Activated naive CD8-positive, alpha-beta T cell treated with anti-CD3 and anti-CD28 coated beads, Interleukin-2, amount 50 U/mL, for 24 hours (primary cell): ENCODE data around the gene GNG13.

Experiments used
- ATAC-seq: fragments of 150-1000 bp; cut with Tn5 transposase; one replicate; pipeline ENCODE4 v1.10.0; 2021
- DNase-seq: peaks from one replicate; pipeline ENCODE4 v3.0.0; 2021
- H3K27ac Mint-ChIP-seq: one replicate; pipeline ENCODE4 v1.8.0; 2021; ENCODE audit warnings: mild to moderate bottlenecking, mixed read lengths
- H3K27me3 Mint-ChIP-seq: one replicate; pipeline ENCODE4 v1.8.0; 2021; ENCODE audit warnings: mixed read lengths
- H3K36me3 Mint-ChIP-seq: one replicate; pipeline ENCODE4 v1.8.0; 2021; ENCODE audit warnings: low read depth, mixed read lengths
- H3K4me1 Mint-ChIP-seq: one replicate; pipeline ENCODE4 v1.8.0; 2021; ENCODE audit warnings: mixed read lengths
- H3K4me3 Mint-ChIP-seq: one replicate; pipeline ENCODE4 v1.8.0; 2021; ENCODE audit warnings: mild to moderate bottlenecking, moderate library complexity, mixed read lengths
- H3K9me3 Mint-ChIP-seq: one replicate; pipeline ENCODE4 v1.8.0; 2021; ENCODE audit warnings: mixed read lengths

GNG13 gene

GRCh38 chr16:807347-808084, 7.0 kb upstream of the GNG13 start:
- Mint-ChIP-seq H3K9me3 (no peaks in the 10 kb centered on the region), H3K4me1 (peaks cover 12% of the 10 kb centered on the region), H3K4me3 (peak overlapping the region; percentile 95), H3K36me3 (no peaks in the 10 kb centered on the region), H3K27ac (peak overlapping the region; percentile 94), H3K27me3 (peaks cover 5% of the 10 kb centered on the region)
- DNase-seq: peak; percentile 89
- ATAC-seq: peak; percentile 87

- H3K27ac Mint-ChIP-seq: no peak overlapping the region
- H3K4me3 Mint-ChIP-seq: no peak overlapping the region
- no peaks in the 10 kb centered on the region for H3K9me3 Mint-ChIP-seq
- no peak for ATAC-seq
- no peaks in the 10 kb centered on the region for H3K36me3 Mint-ChIP-seq
- peaks cover 12% of the 10 kb centered on the region for H3K4me1 Mint-ChIP-seq
- no peak for DNase-seq
- no peaks in the 10 kb centered on the region for H3K27me3 Mint-ChIP-seq
These were observed 4.9 kb upstream of the GNG13 start for GRCh38 chr16:805474-805873.

- peaks cover 12% of the 10 kb centered on the region for H3K4me1 Mint-ChIP-seq
- H3K27me3 Mint-ChIP-seq: no peaks in the 10 kb centered on the region
- no peaks in the 10 kb centered on the region for H3K9me3 Mint-ChIP-seq
- ATAC-seq: no peak
- H3K4me3 Mint-ChIP-seq: no peak overlapping the region
- no peak overlapping the region for H3K27ac Mint-ChIP-seq
- no peak for DNase-seq
- no peaks in the 10 kb centered on the region for H3K36me3 Mint-ChIP-seq
These were observed 3.9 kb upstream of the GNG13 start for GRCh38 chr16:804193-805048.

GRCh38 chr16:803754-804080, 3.2 kb upstream of the GNG13 start:
- Mint-ChIP-seq H3K4me1 (peaks cover 12% of the 10 kb centered on the region), H3K4me3 (no peak overlapping the region), H3K36me3 (no peaks in the 10 kb centered on the region), H3K27me3 (peaks cover 2% of the 10 kb centered on the region), H3K9me3 (no peaks in the 10 kb centered on the region), H3K27ac (no peak overlapping the region)
- ATAC-seq (no peak), DNase-seq (no peak)

- Mint-ChIP-seq H3K27ac (no peak overlapping the region), H3K9me3 (no peaks in the 10 kb centered on the region), H3K27me3 (peaks cover 2% of the 10 kb centered on the region), H3K4me3 (no peak overlapping the region), H3K36me3 (peaks cover 3% of the 10 kb centered on the region), H3K4me1 (peaks cover 7% of the 10 kb centered on the region)
- DNase-seq: no peak
- no peak for ATAC-seq
These were observed 2.6 kb upstream of the GNG13 start for GRCh38 chr16:802914-803753.

GRCh38 chr16:802461-802860, 1.9 kb upstream of the GNG13 start:
- H3K27me3 Mint-ChIP-seq: peaks cover 2% of the 10 kb centered on the region
- no peak overlapping the region for H3K27ac Mint-ChIP-seq
- H3K36me3 Mint-ChIP-seq: peaks cover 6% of the 10 kb centered on the region
- DNase-seq (no peak), ATAC-seq (no peak)
- no peaks in the 10 kb centered on the region for H3K9me3 Mint-ChIP-seq
- H3K4me3 Mint-ChIP-seq: no peak overlapping the region
- peaks cover 3% of the 10 kb centered on the region for H3K4me1 Mint-ChIP-seq

GRCh38 chr16:801584-802363, 1.2 kb upstream of the GNG13 start:
- Mint-ChIP-seq H3K27me3 (peaks cover 2% of the 10 kb centered on the region), H3K27ac (no peak overlapping the region), H3K9me3 (no peaks in the 10 kb centered on the region), H3K36me3 (peaks cover 7% of the 10 kb centered on the region), H3K4me3 (no peak overlapping the region), H3K4me1 (peaks cover 3% of the 10 kb centered on the region)
- ATAC-seq: peak; percentile 7
- DNase-seq: no peak

GRCh38 chr16:800834-801511, 439 bp upstream of the GNG13 start:
- DNase-seq (no peak), ATAC-seq (peak; percentile 5)
- H3K4me1 Mint-ChIP-seq: peaks cover under 1% of the 10 kb centered on the region
- no peak overlapping the region for H3K27ac Mint-ChIP-seq
- H3K4me3 Mint-ChIP-seq: no peak overlapping the region
- peaks cover 10% of the 10 kb centered on the region for H3K36me3 Mint-ChIP-seq
- no peaks in the 10 kb centered on the region for H3K9me3 Mint-ChIP-seq
- H3K27me3 Mint-ChIP-seq: peaks cover 2% of the 10 kb centered on the region

GRCh38 chr16:799111-799947, 1.2 kb downstream of the GNG13 start:
- Mint-ChIP-seq H3K4me1 (no peaks in the 10 kb centered on the region), H3K36me3 (peaks cover 10% of the 10 kb centered on the region), H3K27me3 (peaks cover 2% of the 10 kb centered on the region), H3K27ac (no peak overlapping the region), H3K4me3 (no peak overlapping the region), H3K9me3 (no peaks in the 10 kb centered on the region)
- DNase-seq (no peak), ATAC-seq (no peak)

- no peaks in the 10 kb centered on the region for H3K9me3 Mint-ChIP-seq
- H3K36me3 Mint-ChIP-seq: peaks cover 10% of the 10 kb centered on the region
- ATAC-seq (no peak), DNase-seq (no peak)
- no peaks in the 10 kb centered on the region for H3K4me1 Mint-ChIP-seq
- no peak overlapping the region for H3K27ac Mint-ChIP-seq
- peaks cover 2% of the 10 kb centered on the region for H3K27me3 Mint-ChIP-seq
- H3K4me3 Mint-ChIP-seq: no peak overlapping the region
These were observed 1.9 kb downstream of the GNG13 start for GRCh38 chr16:798666-799065.

- no peak for ATAC-seq
- DNase-seq: no peak
- H3K27me3 Mint-ChIP-seq: peaks cover 2% of the 10 kb centered on the region
- H3K9me3 Mint-ChIP-seq: no peaks in the 10 kb centered on the region
- no peaks in the 10 kb centered on the region for H3K4me1 Mint-ChIP-seq
- H3K36me3 Mint-ChIP-seq: peaks cover 10% of the 10 kb centered on the region
- no peak overlapping the region for H3K4me3 Mint-ChIP-seq
- H3K27ac Mint-ChIP-seq: no peak overlapping the region
These were observed 2.8 kb downstream of the GNG13 start for GRCh38 chr16:797686-798085.

GRCh38 chr16:797120-797420, 3.5 kb downstream of the GNG13 start:
- Mint-ChIP-seq H3K36me3 (peaks cover 10% of the 10 kb centered on the region), H3K4me3 (no peak overlapping the region), H3K27me3 (peaks cover 2% of the 10 kb centered on the region), H3K9me3 (no peaks in the 10 kb centered on the region), H3K4me1 (no peaks in the 10 kb centered on the region), H3K27ac (no peak overlapping the region)
- DNase-seq (no peak), ATAC-seq (peak; percentile 18)
